Measurements from ENCODE around the gene UBE3C.
"Not testable (repeated sequence)": the region's sequence is repeated elsewhere in the genome, so short reads cannot be mapped to it uniquely, and the experiment has no call there.

Gene UBE3C

GRCh38 chr7:157138424-157139110, at the start of gene UBE3C:
Gene UBE3C (plus strand): TSS chr7:157138926. CDS start chr7:157139273, 347 bp downstream.
- in situ Hi-C loops (cut with HindIII; ENCODE audit: low pct_unique_long_range_greater_than_20kb, low sequenced_read_pairs): no loop called here
- peak; percentile 91 to 98 for DNase-seq (ENCODE audit: low read depth in 1 of 2, low spot score in 1 of 2)
- TF ChIP-seq JUND (IDR thresholded peaks at IDR 0.05; ENCODE audit: low read depth): no peak

- no peak for DNase-seq (ENCODE audit: low read depth in 1 of 2, low spot score in 1 of 2)
- in situ Hi-C loops (cut with HindIII; ENCODE audit: low pct_unique_long_range_greater_than_20kb, low sequenced_read_pairs): no loop called here
- no peak for TF ChIP-seq JUND (IDR thresholded peaks at IDR 0.05; ENCODE audit: low read depth)
These were observed 49.6 kb upstream of the UBE3C start for GRCh38 chr7:157089100-157089610.

DNA sequence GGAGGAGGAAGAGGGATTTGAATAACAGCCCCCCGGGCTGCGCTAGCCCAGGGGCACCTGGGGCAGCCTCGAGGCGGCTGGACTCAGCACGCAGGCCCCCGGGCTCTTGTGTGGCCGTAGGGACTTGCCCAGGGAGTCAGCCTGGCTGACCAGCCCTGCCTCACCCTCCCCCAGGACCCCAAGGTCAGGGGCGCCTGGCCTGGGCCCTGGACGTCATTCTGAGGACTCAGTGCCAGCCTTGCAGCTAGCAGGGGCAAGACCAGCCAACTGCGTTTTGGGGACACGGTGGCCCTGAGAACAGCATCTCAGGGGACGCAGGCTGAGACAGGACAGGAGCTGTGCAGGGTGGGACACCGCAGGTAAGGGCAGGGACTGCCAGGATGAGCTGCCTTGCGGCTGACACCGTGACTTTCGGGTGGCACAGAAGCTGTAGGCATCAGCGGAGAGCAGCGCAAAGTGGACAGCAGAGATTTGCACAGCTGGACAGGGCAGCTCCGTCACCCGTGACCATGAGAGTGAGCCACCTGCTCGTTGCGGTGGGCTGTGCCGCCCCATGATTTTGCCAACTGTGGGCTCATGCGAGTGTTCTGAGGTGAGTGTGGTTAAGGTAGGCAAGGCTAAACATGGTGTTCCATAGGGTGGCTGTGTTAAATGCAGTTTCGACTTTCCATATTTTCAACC, 48.1 kb upstream of the UBE3C start:
- in situ Hi-C loops (cut with HindIII; ENCODE audit: low pct_unique_long_range_greater_than_20kb, low sequenced_read_pairs): no loop called here
- no peak for TF ChIP-seq JUND (IDR thresholded peaks at IDR 0.05; ENCODE audit: low read depth)
- no peak for DNase-seq (ENCODE audit: low read depth in 1 of 2, low spot score in 1 of 2)

GRCh38 chr7:157096286-157097055, 42.3 kb upstream of the UBE3C start:
- in situ Hi-C loops (cut with HindIII; ENCODE audit: low pct_unique_long_range_greater_than_20kb, low sequenced_read_pairs): no loop called here
- DNase-seq (ENCODE audit: low read depth in 1 of 2, low spot score in 1 of 2): no peak

DNA sequence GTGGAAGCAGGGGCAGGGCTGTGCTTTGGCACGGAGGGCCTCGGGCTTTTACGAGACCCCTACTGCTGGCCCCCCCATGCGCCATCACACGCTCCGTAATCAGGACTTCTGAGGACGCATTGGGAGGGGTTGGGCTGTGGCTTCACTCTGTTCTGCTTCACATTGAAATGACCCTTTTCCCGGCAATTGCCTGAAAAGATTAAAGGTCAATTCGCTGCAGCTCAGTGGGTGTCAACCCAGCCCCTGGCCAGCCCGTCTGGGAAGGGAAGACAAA, 41.7 kb upstream of the UBE3C start:
- in situ Hi-C loops (cut with HindIII; ENCODE audit: low pct_unique_long_range_greater_than_20kb, low sequenced_read_pairs): no loop called here
- DNase-seq (ENCODE audit: low read depth in 1 of 2, low spot score in 1 of 2): no peak
- no peak for TF ChIP-seq JUND (IDR thresholded peaks at IDR 0.05; ENCODE audit: low read depth)

More at GRCh38 chr7:157096286-157097055, 42.3 kb upstream of the UBE3C start:
- no peak for TF ChIP-seq JUND (IDR thresholded peaks at IDR 0.05; ENCODE audit: low read depth)

DNA sequence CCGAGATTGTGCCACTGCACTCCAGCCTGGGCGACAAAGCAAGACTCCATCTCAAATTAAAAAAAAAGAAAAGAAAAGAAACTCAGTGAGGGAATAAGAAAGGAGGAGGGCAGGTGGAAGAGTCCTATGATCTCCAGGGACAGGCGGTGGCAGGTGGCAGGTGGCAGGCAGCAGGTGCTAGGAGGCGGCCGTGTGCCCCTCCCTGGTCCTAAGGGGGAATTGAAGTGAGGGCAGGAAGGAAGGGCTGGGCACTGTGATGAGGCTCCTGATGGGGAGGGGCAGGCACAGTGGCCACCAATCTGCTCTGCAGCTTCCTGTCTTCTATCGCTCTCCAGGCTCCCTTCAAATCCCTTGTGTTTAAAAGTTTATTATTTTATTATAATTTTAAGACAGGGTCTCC, 41.2 kb upstream of the UBE3C start:
- in situ Hi-C loops (cut with HindIII; ENCODE audit: low pct_unique_long_range_greater_than_20kb, low sequenced_read_pairs): no loop called here
- no peak for TF ChIP-seq JUND (IDR thresholded peaks at IDR 0.05; ENCODE audit: low read depth)
- no peak for DNase-seq (ENCODE audit: low read depth in 1 of 2, low spot score in 1 of 2)

- in situ Hi-C loops (cut with HindIII; ENCODE audit: low pct_unique_long_range_greater_than_20kb, low sequenced_read_pairs); DNase-seq (ENCODE audit: low read depth in 1 of 2, low spot score in 1 of 2): not testable (repeated sequence)
These were observed 38.7 kb upstream of the UBE3C start for GRCh38 chr7:157100005-157100404.

DNA sequence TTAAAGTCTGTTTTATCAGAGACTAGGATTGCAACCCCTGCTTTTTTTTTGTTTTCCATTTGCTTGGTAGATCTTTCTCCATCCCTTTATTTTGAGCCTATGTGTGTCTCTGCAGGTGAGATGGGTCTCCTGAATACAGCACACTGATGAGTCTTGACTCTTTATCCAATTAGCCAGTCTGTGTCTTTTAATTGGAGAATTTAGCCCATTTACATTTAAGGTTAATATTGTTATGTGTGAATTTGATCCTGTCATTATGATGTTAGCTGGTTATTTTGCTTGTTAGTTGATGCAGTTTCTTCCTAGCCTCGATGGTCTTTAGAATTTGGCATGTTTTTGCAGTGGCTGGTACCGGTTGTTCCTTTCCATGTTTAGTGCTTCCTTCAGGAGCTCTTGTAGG, 35.1 kb upstream of the UBE3C start:
- in situ Hi-C loops (cut with HindIII; ENCODE audit: low pct_unique_long_range_greater_than_20kb, low sequenced_read_pairs); DNase-seq (ENCODE audit: low read depth in 1 of 2, low spot score in 1 of 2): not testable (repeated sequence)

- DNase-seq (ENCODE audit: low read depth in 1 of 2, low spot score in 1 of 2): no peak
- in situ Hi-C loops (cut with HindIII; ENCODE audit: low pct_unique_long_range_greater_than_20kb, low sequenced_read_pairs): no loop called here
- TF ChIP-seq JUND (IDR thresholded peaks at IDR 0.05; ENCODE audit: low read depth): no peak
These were observed 27.4 kb upstream of the UBE3C start for GRCh38 chr7:157111311-157111710.

DNA sequence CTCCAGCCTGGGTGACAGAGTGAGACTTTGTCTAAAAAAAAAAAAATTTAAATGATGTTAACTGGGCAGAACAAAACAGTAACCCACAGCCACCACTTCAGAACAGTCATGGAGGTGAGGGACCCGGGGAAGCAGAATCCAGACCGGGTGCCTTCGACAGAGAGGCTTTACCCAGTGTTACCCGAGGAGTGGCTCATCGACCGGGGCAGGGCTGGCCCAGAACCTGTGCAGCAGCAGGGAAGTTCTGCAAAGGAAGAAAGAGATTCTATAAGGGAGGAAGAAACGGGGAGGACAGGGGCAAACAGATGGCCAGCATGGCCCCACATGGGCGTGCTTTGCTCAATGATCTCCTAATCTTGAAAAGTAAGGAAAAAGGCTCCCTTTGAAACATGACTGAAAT, 26.0 kb upstream of the UBE3C start:
- TF ChIP-seq JUND (IDR thresholded peaks at IDR 0.05; ENCODE audit: low read depth): no peak
- DNase-seq (ENCODE audit: low read depth in 1 of 2, low spot score in 1 of 2): no peak
- in situ Hi-C loops (cut with HindIII; ENCODE audit: low pct_unique_long_range_greater_than_20kb, low sequenced_read_pairs): no loop called here

DNA sequence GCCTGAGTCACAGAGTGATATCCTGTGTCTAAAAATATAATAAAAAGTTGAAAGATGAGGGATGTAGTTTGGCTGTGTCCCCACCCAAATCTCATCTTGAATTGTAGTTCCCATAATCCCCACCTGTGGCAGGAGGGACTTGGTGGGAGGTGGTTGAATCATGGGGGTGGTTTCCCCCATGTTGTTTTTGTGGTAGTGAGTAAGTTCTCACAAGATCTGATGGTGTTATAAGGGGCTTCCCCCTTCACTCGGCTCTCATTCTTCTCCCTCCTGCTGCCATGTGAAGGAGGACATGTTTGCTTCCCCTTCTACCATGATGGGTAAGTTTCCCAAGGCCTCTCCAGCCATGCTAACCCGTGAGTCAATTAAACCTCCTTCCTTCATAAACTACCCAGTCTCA, 25.1 kb upstream of the UBE3C start:
- DNase-seq (ENCODE audit: low read depth in 1 of 2, low spot score in 1 of 2): no peak
- no peak for TF ChIP-seq JUND (IDR thresholded peaks at IDR 0.05; ENCODE audit: low read depth)
- in situ Hi-C loops (cut with HindIII; ENCODE audit: low pct_unique_long_range_greater_than_20kb, low sequenced_read_pairs): no loop called here

DNA sequence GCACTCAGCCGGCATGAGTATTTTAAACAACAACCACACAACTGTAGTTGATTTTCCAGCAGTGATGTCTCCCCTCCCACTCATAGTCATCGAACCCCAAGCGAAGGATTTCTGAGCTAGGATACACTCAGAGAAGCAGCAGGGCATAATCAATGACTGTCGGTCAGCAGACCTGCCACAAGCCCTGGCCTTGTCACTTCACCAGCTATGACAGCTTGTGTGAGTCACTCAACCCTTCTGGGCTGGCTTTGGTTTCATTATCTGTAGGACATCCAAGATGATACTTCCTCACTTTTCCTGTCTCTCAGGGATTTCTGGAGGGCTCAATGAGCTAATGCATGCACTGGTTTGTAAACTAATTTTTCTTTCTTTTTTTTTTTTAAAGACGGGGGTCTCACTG, 22.0 kb upstream of the UBE3C start:
- in situ Hi-C loops (cut with HindIII; ENCODE audit: low pct_unique_long_range_greater_than_20kb, low sequenced_read_pairs): no loop called here
- TF ChIP-seq JUND (IDR thresholded peaks at IDR 0.05; ENCODE audit: low read depth): no peak
- no peak for DNase-seq (ENCODE audit: low read depth in 1 of 2, low spot score in 1 of 2)

GRCh38 chr7:157117796-157118195, 20.9 kb upstream of the UBE3C start:
- in situ Hi-C loops (cut with HindIII; ENCODE audit: low pct_unique_long_range_greater_than_20kb, low sequenced_read_pairs): no loop called here
- TF ChIP-seq JUND (IDR thresholded peaks at IDR 0.05; ENCODE audit: low read depth): no peak

More at GRCh38 chr7:157117796-157118195, 20.9 kb upstream of the UBE3C start:
- DNase-seq (ENCODE audit: low read depth in 1 of 2, low spot score in 1 of 2): no peak

All from T47D (cell line).